NCI-H748 (cell line): ENCODE data around the gene LANCL1.

Source experiments
- DNase-seq: peaks from one replicate; lab custom pipeline; 2025; ENCODE audit not compliant: unreplicated experiment; lab: John Stamatoyannopoulos, UW

LANCL1 gene

DNA sequence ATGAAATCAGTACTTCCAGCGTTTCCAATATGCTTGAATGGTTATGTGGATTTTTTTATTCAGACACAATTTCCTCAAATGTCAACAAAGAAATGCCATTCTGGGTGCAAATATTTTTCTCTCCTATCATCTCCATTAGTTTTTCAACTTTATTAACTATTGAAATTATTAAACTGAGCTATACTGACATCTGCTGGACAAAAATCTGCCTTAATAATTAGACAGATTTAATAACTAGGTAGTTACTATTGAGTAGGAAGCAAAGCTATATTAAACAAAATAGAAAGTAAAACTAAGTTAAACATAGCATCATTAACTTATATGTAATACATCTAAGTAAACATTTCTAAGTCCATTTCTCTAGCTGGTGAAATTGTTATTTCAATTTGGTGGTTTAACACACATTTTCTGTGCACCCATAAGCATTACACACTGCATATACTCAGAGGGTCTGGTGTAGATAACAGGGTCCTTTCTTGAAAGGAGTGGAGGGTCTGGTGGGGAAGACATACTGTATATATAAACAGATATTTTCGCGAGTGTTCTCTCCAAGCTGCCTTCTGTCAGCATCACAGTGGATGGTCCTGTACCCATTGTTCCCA is 77.0 kb downstream of the LANCL1 start:
- peak; percentile 36 for DNase-seq

DNA sequence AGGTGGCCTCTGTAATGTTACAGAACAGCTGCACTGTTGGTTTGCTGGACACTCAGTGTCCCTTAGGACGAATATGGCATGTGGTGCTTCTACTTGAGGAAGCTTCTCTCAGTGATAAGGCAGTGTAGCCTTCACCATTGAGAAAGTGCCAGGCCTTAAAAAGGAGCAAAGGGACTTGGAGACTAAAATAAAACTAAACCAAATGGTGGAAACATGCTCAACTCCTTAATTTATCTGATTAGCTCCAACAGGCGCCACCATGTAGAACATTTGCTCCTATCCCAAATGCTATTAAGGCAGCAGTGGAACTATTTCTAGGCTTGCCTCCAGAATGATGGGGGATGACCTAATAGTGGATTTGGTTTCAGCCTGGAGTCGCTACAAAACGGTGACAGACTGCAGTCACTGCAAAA is 84.1 kb downstream of the LANCL1 start:
- no peak for DNase-seq

DNA sequence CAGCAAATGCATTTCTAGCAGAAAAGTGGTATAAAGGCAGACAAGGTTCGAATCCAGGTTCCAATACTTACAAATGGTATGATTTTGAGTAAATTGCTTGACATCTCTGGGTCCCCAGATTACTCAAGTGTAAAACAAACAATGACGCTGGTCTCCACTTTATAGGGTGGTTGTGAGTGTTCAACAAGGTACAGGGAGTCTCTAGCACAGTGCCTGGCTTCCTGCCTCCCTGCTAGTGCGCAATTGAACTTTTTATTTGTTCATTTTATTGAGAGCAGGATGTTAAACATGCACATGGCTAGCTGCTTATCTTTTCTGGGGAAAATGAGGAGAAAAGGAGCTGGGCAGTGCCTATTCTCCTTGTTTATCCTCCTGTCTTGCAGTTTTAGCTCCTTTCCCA is 86.7 kb downstream of the LANCL1 start:
- peak; percentile 8 for DNase-seq

DNA sequence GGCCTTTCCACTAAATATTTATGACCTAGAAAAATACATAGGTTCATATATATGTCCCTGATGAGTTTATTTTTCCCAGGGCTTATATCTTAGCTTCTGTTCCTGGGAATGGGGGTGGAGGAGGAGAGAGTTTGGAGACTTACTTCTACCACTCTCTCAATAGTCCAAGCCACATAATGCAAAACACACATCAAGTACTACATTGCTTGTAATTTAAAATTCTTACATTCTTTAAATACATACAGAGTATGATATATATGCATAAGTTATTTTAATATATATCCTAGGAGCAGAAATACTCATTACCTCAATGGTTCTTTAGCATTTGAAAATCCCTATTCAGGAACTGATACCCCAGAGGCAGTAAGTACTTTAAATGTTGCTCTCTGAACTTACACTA is 88.4 kb downstream of the LANCL1 start:
- DNase-seq = no peak

DNA sequence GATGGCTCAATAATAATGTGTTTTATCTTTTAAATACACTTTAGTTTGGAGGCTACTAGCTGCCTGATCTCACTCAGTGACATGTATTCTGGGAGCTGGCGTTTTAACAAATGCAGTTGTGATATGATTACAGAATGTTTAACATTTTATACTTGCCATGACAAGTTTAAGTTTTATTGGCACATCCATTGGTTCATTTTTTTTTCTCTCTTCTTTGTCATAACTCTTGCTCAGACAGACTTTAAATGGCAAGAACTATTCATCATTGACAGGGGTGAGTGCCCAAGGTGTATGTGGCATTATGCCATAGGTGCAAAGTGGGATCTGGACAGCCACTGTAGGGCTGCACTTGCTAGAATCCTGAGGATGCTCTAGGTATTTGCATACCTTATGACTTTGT is 89.5 kb downstream of the LANCL1 start:
- no peak for DNase-seq
